HG03060 (cell line): Measurements from ENCODE around the gene ACOT7.

Source experiments
- ATAC-seq: cut with Tn5 transposase; IDR thresholded peaks from one replicate; pipeline ENCODE4 v1.9.1; 2021; ENCODE audit warnings: low read depth, moderate number of reproducible peaks; ENCODE audit not compliant: unreplicated experiment

ACOT7 gene

GRCh38 chr1:6348511-6349191, 44.9 kb downstream of the ACOT7 start:
- ATAC-seq, result no peak

GRCh38 chr1:6347641-6348487, 45.7 kb downstream of the ACOT7 start:
- ATAC-seq, result no peak

GRCh38 chr1:6345460-6345859, 48.1 kb downstream of the ACOT7 start:
- ATAC-seq, result no peak

GRCh38 chr1:6345009-6345408, 48.6 kb downstream of the ACOT7 start:
- no peak for ATAC-seq

- ATAC-seq, result no peak
Measured at GRCh38 chr1:6343506-6344405, 49.8 kb downstream of the ACOT7 start.

- no peak for ATAC-seq
Measured at GRCh38 chr1:6342056-6342455, 51.5 kb downstream of the ACOT7 start.

- no peak for ATAC-seq
Measured at GRCh38 chr1:6338695-6339094, 54.9 kb downstream of the ACOT7 start.

GRCh38 chr1:6336776-6337622, 56.6 kb downstream of the ACOT7 start:
- no peak for ATAC-seq

- no peak for ATAC-seq
Measured at GRCh38 chr1:6334261-6334993, 59.1 kb downstream of the ACOT7 start.

- no peak for ATAC-seq
Measured at GRCh38 chr1:6332821-6333220, 60.7 kb downstream of the ACOT7 start.

GRCh38 chr1:6331543-6332273, 61.9 kb downstream of the ACOT7 start:
- no peak for ATAC-seq

GRCh38 chr1:6330410-6330911, 63.1 kb downstream of the ACOT7 start:
- ATAC-seq, result no peak

GRCh38 chr1:6329851-6330250, 63.7 kb downstream of the ACOT7 start:
- no peak for ATAC-seq

GRCh38 chr1:6329396-6329795, 64.2 kb downstream of the ACOT7 start:
- ATAC-seq, result no peak

GRCh38 chr1:6328696-6329095, 64.9 kb downstream of the ACOT7 start:
- no peak for ATAC-seq

GRCh38 chr1:6328091-6328490, 65.5 kb downstream of the ACOT7 start:
- ATAC-seq, result no peak

- no peak for ATAC-seq
Measured at GRCh38 chr1:6325482-6325881, 68.1 kb downstream of the ACOT7 start.

GRCh38 chr1:6322161-6322560, 71.4 kb downstream of the ACOT7 start:
- ATAC-seq, result no peak

- no peak for ATAC-seq
Measured at GRCh38 chr1:6321205-6321604, 72.4 kb downstream of the ACOT7 start.
